Activated naive CD4-positive, alpha-beta T cell (primary cell): ENCODE results near the gene POLA1.
"Not testable (repeated sequence)": the region's sequence is repeated elsewhere in the genome, so short reads cannot be mapped to it uniquely, and the experiment has no call there.

ENCODE experiments used
- DNase-seq, 4 experiments: peaks; one replicate each; lab custom pipeline; 2025; lab: John Stamatoyannopoulos, UW

Gene POLA1

GRCh38 chrX:24805201-24805600 lies 111.5 kb downstream of the POLA1 start:
- no peak for DNase-seq

GRCh38 chrX:24819807-24820206 lies 126.1 kb downstream of the POLA1 start:
- DNase-seq = not testable (repeated sequence)

GRCh38 chrX:24828147-24828546 lies 134.4 kb downstream of the POLA1 start:
- DNase-seq = no peak

- DNase-seq = no peak
Observed at GRCh38 chrX:24828600-24828999, 134.9 kb downstream of the POLA1 start.

GRCh38 chrX:24833695-24834094 lies 140.0 kb downstream of the POLA1 start:
- no peak for DNase-seq

- no peak for DNase-seq
Observed at GRCh38 chrX:24837966-24838365, 144.2 kb downstream of the POLA1 start.

- no peak for DNase-seq
Observed at GRCh38 chrX:24838629-24839028, 144.9 kb downstream of the POLA1 start.

GRCh38 chrX:24839331-24839730 lies 145.6 kb downstream of the POLA1 start:
- DNase-seq = no peak

- DNase-seq = no peak
Observed at GRCh38 chrX:24842486-24842885, 148.8 kb downstream of the POLA1 start.

- DNase-seq = no peak
Observed at GRCh38 chrX:24846550-24847150, 152.9 kb downstream of the POLA1 start.

GRCh38 chrX:24851289-24851688 lies 157.6 kb downstream of the POLA1 start:
- DNase-seq = no peak

GRCh38 chrX:24851780-24852179 lies 158.1 kb downstream of the POLA1 start:
- no peak for DNase-seq

- DNase-seq = no peak
Observed at GRCh38 chrX:24858004-24858746, 164.5 kb downstream of the POLA1 start.

- DNase-seq = no peak
Observed at GRCh38 chrX:24859211-24859841, 165.6 kb downstream of the POLA1 start.

GRCh38 chrX:24860140-24860539 lies 166.4 kb downstream of the POLA1 start:
- no peak for DNase-seq

- no peak for DNase-seq
Observed at GRCh38 chrX:24862343-24862742, 168.6 kb downstream of the POLA1 start.

- not testable (repeated sequence) for DNase-seq
Observed at GRCh38 chrX:24863779-24864178, 170.1 kb downstream of the POLA1 start.

GRCh38 chrX:24870143-24870542 lies 176.4 kb downstream of the POLA1 start:
- no peak for DNase-seq

GRCh38 chrX:24874604-24875247 lies 181.0 kb downstream of the POLA1 start:
- no peak for DNase-seq

GRCh38 chrX:24876530-24877287 lies 183.0 kb downstream of the POLA1 start:
- DNase-seq = no peak

- no peak for DNase-seq
Observed at GRCh38 chrX:24877288-24877664, 183.6 kb downstream of the POLA1 start.
